ENCODE data around the gene HPS3. TPM values are rescaled to one million over a fixed set of nuclear protein-coding genes. Genes with fewer than 3 reads are reported as not detected.
"Not testable (repeated sequence)": the region's sequence is repeated elsewhere in the genome, so short reads cannot be mapped to it uniquely, and the experiment has no call there.

HPS3 gene
- total RNA-seq, 4 donors from 2014 or later: 28.2 to 40.4 (median 32.6) TPM

- no peaks in the 10 kb centered on the region for H3K36me3 ChIP-seq
- no peaks in the 10 kb centered on the region for H3K9me3 ChIP-seq
- TF ChIP-seq POLR2A (IDR thresholded peaks at IDR 0.05) (no peak), CTCF (IDR thresholded peaks at IDR 0.05) (no peak)
- H3K4me3 ChIP-seq: no peak overlapping the region
- no peak overlapping the region for H3K27ac ChIP-seq
- peaks cover 0 to 20% (median 1%) of the 10 kb centered on the region in 4 donors for H3K4me1 ChIP-seq
- no peaks in the 10 kb centered on the region for H3K27me3 ChIP-seq
- no peak for DNase-seq
These were observed 86.1 kb downstream of the HPS3 start for GRCh38 chr3:149215515-149215914.

GRCh38 chr3:149216193-149216869 is 86.9 kb downstream of the HPS3 start:
- no peak for DNase-seq
- peak overlapping the region in 2 of 4 donors; percentile 3 to 23 for H3K27ac ChIP-seq
- H3K27me3 ChIP-seq: no peaks in the 10 kb centered on the region
- no peaks in the 10 kb centered on the region for H3K36me3 ChIP-seq
- peaks cover 0 to 20% (median 1%) of the 10 kb centered on the region in 4 donors for H3K4me1 ChIP-seq
- TF ChIP-seq CTCF (IDR thresholded peaks at IDR 0.05) (no peak), POLR2A (IDR thresholded peaks at IDR 0.05) (no peak)
- no peaks in the 10 kb centered on the region for H3K9me3 ChIP-seq
- no peak overlapping the region for H3K4me3 ChIP-seq

- no peak for TF ChIP-seq CTCF (IDR thresholded peaks at IDR 0.05)
- TF ChIP-seq POLR2A (IDR thresholded peaks at IDR 0.05): no peak
- Histone ChIP-seq H3K4me3 (no peak overlapping the region), H3K27ac (no peak overlapping the region), H3K4me1 (peaks cover 0 to 20% (median 1%) of the 10 kb centered on the region in 4 donors), H3K27me3 (no peaks in the 10 kb centered on the region), H3K9me3 (no peaks in the 10 kb centered on the region), H3K36me3 (no peaks in the 10 kb centered on the region)
- DNase-seq: no peak
These were observed 87.9 kb downstream of the HPS3 start for GRCh38 chr3:149217347-149217746.

GRCh38 chr3:149219380-149220121 is 90.1 kb downstream of the HPS3 start:
- H3K4me3 ChIP-seq, H3K36me3 ChIP-seq, H3K27me3 ChIP-seq, DNase-seq, H3K27ac ChIP-seq, H3K9me3 ChIP-seq: not testable (repeated sequence)
- H3K4me1 ChIP-seq: peaks cover 0 to 17% (median 1%) of the 10 kb centered on the region in 4 donors

- no peak within 1 kb of the TSS for H3K27ac ChIP-seq
- H3K36me3 ChIP-seq: no peaks in the 10 kb centered on the region
- H3K27me3 ChIP-seq: no peaks in the 10 kb centered on the region
- no peaks in the 10 kb centered on the region for H3K9me3 ChIP-seq
- TF ChIP-seq CTCF (IDR thresholded peaks at IDR 0.05): no peak
- TF ChIP-seq POLR2A (IDR thresholded peaks at IDR 0.05): no peak
- H3K4me1 ChIP-seq: no peaks in the 10 kb centered on the region
- peak within 1 kb of the TSS in 1 of 4 donors; percentile 26 for H3K4me3 ChIP-seq
- no peak for DNase-seq
These were observed 92.5 kb downstream of the HPS3 start, which contains the start of gene CP for GRCh38 chr3:149221783-149222517. Gene CP (minus strand): TSS chr3:149221829. CDS start chr3:149221792, 37 bp downstream.

Small RNA genes within 50 kb of the gene (small RNA-seq; reads per million reads assigned to genes)
- 0 reads per million in 2 donors for gene RF00019

Other genes starting within 250 kb of the HPS3 start
- gene GYG1, start 138.1 kb upstream of the HPS3 start, total RNA-seq: 10 to 100 TPM; 11.9 to 23.9 (median 12.8) TPM
- 10 to 100 TPM in 2 of 4 donors, 1 to 10 TPM in 2; 6.0 to 19.8 (median 12.4) TPM for gene HLTF, start 43.1 kb upstream of the HPS3 start, total RNA-seq
- 10 to 100 TPM in 3 of 4 donors, 1 to 10 TPM in 1; 4.7 to 37.8 (median 19.2) TPM for gene CP, start 92.2 kb downstream of the HPS3 start, total RNA-seq
- gene TM4SF18, start 204.0 kb downstream of the HPS3 start, total RNA-seq: 1 to 10 TPM; 1.1 to 6.6 (median 3.3) TPM
- gene TM4SF1, start 248.0 kb downstream of the HPS3 start, total RNA-seq: 10 to 100 TPM; 15.2 to 55.3 (median 25.8) TPM

All from Peyer's patch (tissue), 4 donors.